Measurements from ENCODE around the gene TMEM158.

DNA sequence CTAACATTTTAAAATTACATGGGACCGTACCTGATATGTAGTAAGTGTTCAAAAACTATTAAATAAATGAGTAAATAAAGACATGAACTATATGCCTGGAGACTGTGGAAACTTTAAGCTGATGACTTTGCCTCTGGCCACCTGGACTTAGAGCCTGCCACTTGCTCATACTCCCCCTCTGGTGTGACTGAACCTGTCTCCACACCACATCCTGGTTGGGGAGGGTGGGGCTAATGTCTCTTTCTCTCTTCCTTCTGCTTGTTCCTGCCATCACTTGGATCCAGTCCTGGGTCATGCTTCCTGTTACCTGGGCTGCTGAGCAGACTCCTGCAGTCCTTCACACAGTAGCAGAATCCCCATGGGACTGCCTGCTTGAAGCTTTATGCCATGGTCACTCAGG is 8.2 kb upstream of the TMEM158 start:
- TF ChIP-seq, protein P1, sequence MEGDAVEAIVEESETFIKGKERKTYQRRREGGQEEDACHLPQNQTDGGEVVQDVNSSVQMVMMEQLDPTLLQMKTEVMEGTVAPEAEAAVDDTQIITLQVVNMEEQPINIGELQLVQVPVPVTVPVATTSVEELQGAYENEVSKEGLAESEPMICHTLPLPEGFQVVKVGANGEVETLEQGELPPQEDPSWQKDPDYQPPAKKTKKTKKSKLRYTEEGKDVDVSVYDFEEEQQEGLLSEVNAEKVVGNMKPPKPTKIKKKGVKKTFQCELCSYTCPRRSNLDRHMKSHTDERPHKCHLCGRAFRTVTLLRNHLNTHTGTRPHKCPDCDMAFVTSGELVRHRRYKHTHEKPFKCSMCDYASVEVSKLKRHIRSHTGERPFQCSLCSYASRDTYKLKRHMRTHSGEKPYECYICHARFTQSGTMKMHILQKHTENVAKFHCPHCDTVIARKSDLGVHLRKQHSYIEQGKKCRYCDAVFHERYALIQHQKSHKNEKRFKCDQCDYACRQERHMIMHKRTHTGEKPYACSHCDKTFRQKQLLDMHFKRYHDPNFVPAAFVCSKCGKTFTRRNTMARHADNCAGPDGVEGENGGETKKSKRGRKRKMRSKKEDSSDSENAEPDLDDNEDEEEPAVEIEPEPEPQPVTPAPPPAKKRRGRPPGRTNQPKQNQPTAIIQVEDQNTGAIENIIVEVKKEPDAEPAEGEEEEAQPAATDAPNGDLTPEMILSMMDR (IDR thresholded peaks at IDR 0.05), result no peak
- TF ChIP-seq POLR2AphosphoS5 (IDR thresholded peaks at IDR 0.05), result no peak
- no peak for TF ChIP-seq POLR2A (IDR thresholded peaks at IDR 0.05)
- TF ChIP-seq EP300 (IDR thresholded peaks at IDR 0.05), result no peak
